Measurements from ENCODE around the gene NEK8. TPM values are rescaled to one million over a fixed set of nuclear protein-coding genes. Genes with fewer than 3 reads are reported as not detected.
A peak's percentile ranks its signal among the peaks of the same experiment; 100 is the strongest.

Gene NEK8
- total RNA-seq, 1 donor from 2014 or later = 3.2 TPM

GRCh38 chr17:28750178-28751047 is 21.8 kb downstream of the NEK8 start:
- no peaks in the 10 kb centered on the region for H3K9me3 ChIP-seq
- intact Hi-C loops (cut with DNase I) = loop anchor here (1.0 kb wide), 1 partner anchor 23 kb away; no protein-coding TSS in a partner anchor
- H3K27me3 ChIP-seq = no peaks in the 10 kb centered on the region
- peak; percentile 69 to 96 for DNase-seq (ENCODE audit: low spot score in 2 of 2)
- H3K27ac ChIP-seq = no peak overlapping the region
- H3K36me3 ChIP-seq = peaks cover 7 to 18% of the 10 kb centered on the region in 2 donors
- peaks cover 10 to 16% of the 10 kb centered on the region in 2 donors for H3K4me1 ChIP-seq
- H3K4me3 ChIP-seq = no peak overlapping the region
- TF ChIP-seq, protein P1, sequence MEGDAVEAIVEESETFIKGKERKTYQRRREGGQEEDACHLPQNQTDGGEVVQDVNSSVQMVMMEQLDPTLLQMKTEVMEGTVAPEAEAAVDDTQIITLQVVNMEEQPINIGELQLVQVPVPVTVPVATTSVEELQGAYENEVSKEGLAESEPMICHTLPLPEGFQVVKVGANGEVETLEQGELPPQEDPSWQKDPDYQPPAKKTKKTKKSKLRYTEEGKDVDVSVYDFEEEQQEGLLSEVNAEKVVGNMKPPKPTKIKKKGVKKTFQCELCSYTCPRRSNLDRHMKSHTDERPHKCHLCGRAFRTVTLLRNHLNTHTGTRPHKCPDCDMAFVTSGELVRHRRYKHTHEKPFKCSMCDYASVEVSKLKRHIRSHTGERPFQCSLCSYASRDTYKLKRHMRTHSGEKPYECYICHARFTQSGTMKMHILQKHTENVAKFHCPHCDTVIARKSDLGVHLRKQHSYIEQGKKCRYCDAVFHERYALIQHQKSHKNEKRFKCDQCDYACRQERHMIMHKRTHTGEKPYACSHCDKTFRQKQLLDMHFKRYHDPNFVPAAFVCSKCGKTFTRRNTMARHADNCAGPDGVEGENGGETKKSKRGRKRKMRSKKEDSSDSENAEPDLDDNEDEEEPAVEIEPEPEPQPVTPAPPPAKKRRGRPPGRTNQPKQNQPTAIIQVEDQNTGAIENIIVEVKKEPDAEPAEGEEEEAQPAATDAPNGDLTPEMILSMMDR (IDR thresholded peaks at IDR 0.05) = peak; percentile 100

GRCh38 chr17:28751600-28752366 is 23.2 kb downstream of the NEK8 start:
- Histone ChIP-seq H3K9me3 (no peaks in the 10 kb centered on the region), H3K4me1 (peaks cover 1 to 3% of the 10 kb centered on the region in 2 donors), H3K4me3 (no peak overlapping the region), H3K27ac (no peak overlapping the region), H3K36me3 (peaks cover 7 to 18% of the 10 kb centered on the region in 2 donors), H3K27me3 (no peaks in the 10 kb centered on the region)
- intact Hi-C loops (cut with DNase I) = no loop called here
- no peak for DNase-seq (ENCODE audit: low spot score in 2 of 2)
- TF ChIP-seq, protein P1 (IDR thresholded peaks at IDR 0.05) = no peak

DNA sequence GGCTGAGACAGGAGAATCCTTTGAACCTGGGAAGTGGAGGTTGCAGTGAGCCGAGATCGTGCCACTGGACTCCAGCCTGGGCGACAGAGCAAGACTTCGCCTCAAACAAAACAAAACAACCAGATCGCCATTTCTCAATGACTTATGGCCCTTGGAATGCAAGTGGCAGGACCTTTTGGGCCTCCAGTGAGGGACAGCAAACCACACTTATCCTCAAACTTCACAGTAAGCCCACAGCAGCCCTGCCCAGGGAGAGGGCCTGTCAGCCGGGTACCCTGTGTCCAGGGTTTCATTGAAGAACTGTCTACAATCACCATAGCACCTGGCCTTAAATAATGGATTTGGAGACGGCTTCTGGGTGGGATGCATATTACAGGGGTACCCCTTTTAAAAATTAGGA is 26.9 kb downstream of the NEK8 start:
- peaks cover 15 to 24% of the 10 kb centered on the region in 2 donors for H3K36me3 ChIP-seq
- no peak overlapping the region for H3K27ac ChIP-seq
- H3K9me3 ChIP-seq = no peaks in the 10 kb centered on the region
- TF ChIP-seq, protein P1 (IDR thresholded peaks at IDR 0.05) = no peak
- H3K4me3 ChIP-seq = no peak overlapping the region
- intact Hi-C loops (cut with DNase I) = no loop called here
- no peaks in the 10 kb centered on the region for H3K27me3 ChIP-seq
- DNase-seq (ENCODE audit: low spot score in 2 of 2) = no peak
- no peaks in the 10 kb centered on the region for H3K4me1 ChIP-seq

GRCh38 chr17:28756049-28756804 is 27.6 kb downstream of the NEK8 start:
- TF ChIP-seq, protein P1 (IDR thresholded peaks at IDR 0.05) = no peak
- Histone ChIP-seq H3K36me3 (peaks cover 15 to 24% of the 10 kb centered on the region in 2 donors), H3K9me3 (no peaks in the 10 kb centered on the region), H3K4me1 (no peaks in the 10 kb centered on the region), H3K27me3 (no peaks in the 10 kb centered on the region), H3K4me3 (no peak overlapping the region), H3K27ac (no peak overlapping the region)
- intact Hi-C loops (cut with DNase I) = no loop called here
- DNase-seq (ENCODE audit: low spot score in 2 of 2) = no peak

GRCh38 chr17:28758411-28759121 is 30.0 kb downstream of the NEK8 start:
- DNase-seq (ENCODE audit: low spot score in 2 of 2) = no peak
- TF ChIP-seq, protein P1 (IDR thresholded peaks at IDR 0.05) = no peak
- H3K9me3 ChIP-seq = no peaks in the 10 kb centered on the region
- no peaks in the 10 kb centered on the region for H3K27me3 ChIP-seq
- intact Hi-C loops (cut with DNase I) = no loop called here
- no peaks in the 10 kb centered on the region for H3K4me1 ChIP-seq
- no peak overlapping the region for H3K27ac ChIP-seq
- peaks cover 15 to 24% of the 10 kb centered on the region in 2 donors for H3K36me3 ChIP-seq
- no peak overlapping the region for H3K4me3 ChIP-seq

Data from ascending aorta (tissue), 2 donors.